ENCODE data around the gene SLC24A3.

Gene SLC24A3

DNA sequence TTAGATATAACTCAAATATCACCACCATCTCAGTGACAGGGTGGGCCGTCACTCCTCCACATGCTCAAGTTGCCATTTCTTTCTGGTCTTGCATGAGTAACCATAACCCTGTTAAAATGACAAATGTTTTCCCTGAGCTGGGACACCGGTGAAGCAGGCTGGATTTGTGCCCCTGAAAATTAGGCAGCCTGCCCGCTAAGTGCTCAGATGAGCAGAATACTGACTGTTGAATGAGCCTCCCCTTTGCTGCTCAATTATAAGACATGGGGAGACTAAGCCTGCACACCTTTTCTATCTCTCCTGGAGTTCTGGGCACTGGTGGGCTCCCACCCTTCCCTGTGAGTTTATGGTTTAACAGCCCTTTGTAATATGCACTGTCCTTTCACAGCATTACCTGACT, 161.8 kb downstream of the SLC24A3 start:
- DNase-seq (ENCODE audit: low spot score in 2 of 2) (no peak), ATAC-seq (ENCODE audit: low read depth) (no peak)
- Mint-ChIP-seq H3K4me3 (no peak overlapping the region), H3K9me3 (no peaks in the 10 kb centered on the region), H3K27me3 (no peaks in the 10 kb centered on the region), H3K36me3 (no peaks in the 10 kb centered on the region), H3K4me1 (no peaks in the 10 kb centered on the region), H3K27ac (no peak overlapping the region)

DNA sequence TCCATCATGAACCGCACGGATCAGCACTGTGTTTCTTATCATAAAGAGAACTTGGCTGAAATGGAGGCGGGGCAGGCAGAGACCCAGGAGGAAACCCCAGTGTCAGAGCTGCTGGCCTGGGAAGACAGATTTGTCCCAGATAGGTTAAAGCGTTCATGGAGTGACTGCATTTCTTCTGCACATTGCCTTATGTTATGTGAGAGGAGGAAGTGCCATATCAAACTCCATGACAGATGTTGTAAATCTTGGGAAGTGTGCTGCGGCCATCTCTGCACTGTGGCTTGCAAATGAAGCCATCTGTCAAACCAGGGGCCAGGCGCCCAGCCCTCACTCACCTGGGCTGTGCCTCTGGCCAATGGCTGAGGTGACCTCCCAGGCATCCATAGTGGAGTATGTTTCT, 163.0 kb downstream of the SLC24A3 start:
- ATAC-seq (ENCODE audit: low read depth): no peak
- no peak for DNase-seq (ENCODE audit: low spot score in 2 of 2)
- Mint-ChIP-seq H3K4me3 (no peak overlapping the region), H3K27ac (no peak overlapping the region), H3K36me3 (no peaks in the 10 kb centered on the region), H3K9me3 (peaks cover 2% of the 10 kb centered on the region), H3K4me1 (no peaks in the 10 kb centered on the region), H3K27me3 (no peaks in the 10 kb centered on the region)

DNA sequence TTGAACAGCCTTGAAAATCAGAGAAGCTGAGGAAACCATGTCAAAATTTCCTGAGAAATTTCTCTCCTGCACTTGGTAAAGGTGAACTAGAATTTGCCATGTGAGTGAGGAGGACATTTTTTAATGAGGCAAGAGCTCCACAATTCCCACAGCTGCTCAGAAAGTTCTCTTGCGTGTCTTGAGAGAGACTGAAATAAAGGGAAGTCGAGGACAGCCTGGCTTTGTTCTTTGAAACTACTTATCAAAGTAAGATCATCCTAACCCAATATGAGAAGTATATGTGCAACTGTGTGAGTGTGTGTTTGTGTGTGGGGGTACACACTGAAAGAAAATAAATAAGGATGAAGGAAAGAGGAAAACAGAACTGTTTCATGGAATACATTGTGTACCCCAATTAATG, 163.4 kb downstream of the SLC24A3 start:
- H3K27ac Mint-ChIP-seq: no peak overlapping the region
- H3K4me1 Mint-ChIP-seq: no peaks in the 10 kb centered on the region
- H3K4me3 Mint-ChIP-seq: no peak overlapping the region
- H3K36me3 Mint-ChIP-seq: no peaks in the 10 kb centered on the region
- ATAC-seq (ENCODE audit: low read depth) (no peak), DNase-seq (ENCODE audit: low spot score in 2 of 2) (no peak)
- no peaks in the 10 kb centered on the region for H3K27me3 Mint-ChIP-seq
- peaks cover 2% of the 10 kb centered on the region for H3K9me3 Mint-ChIP-seq

DNA sequence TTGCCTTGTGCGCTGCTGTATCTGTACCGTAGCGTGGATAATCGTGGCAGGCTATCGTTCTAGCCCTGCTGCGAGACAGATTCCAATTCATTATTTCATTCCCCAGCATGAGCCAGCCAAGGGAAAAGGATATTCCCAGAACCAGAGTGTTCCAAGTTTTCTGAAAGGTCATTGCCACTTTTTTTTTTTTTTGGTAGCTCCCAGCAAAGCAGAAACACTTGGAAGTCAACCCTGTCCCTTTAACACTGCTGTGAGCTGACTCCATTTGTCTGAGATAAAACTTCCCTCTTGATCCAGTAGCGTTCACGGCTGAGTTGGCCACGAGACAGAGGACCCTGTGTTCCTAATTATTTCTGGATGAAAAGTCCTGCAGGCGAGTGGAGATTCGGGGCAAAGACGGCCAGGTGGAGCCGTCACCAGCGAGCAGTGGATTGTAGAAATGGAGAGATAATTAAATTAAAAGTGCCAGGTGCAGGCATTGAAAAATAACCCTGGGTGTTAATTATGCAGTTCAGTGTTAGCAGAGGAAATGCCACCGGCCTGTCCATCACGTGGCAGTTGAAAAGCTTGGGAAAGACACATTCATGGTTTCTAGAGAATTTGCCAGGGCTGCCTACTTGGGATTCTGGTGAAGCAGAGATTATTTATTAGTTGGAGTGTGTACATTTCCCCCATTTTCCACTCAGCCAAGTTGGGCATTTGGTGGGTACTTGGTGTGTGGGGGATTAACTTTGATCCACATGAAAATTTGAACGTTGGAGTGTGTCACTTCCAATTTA, 164.2 kb downstream of the SLC24A3 start:
- no peak overlapping the region for H3K27ac Mint-ChIP-seq
- H3K4me3 Mint-ChIP-seq: no peak overlapping the region
- no peaks in the 10 kb centered on the region for H3K36me3 Mint-ChIP-seq
- no peak for ATAC-seq (ENCODE audit: low read depth)
- no peak for DNase-seq (ENCODE audit: low spot score in 2 of 2)
- H3K27me3 Mint-ChIP-seq: no peaks in the 10 kb centered on the region
- peaks cover 2% of the 10 kb centered on the region for H3K9me3 Mint-ChIP-seq
- no peaks in the 10 kb centered on the region for H3K4me1 Mint-ChIP-seq

DNA sequence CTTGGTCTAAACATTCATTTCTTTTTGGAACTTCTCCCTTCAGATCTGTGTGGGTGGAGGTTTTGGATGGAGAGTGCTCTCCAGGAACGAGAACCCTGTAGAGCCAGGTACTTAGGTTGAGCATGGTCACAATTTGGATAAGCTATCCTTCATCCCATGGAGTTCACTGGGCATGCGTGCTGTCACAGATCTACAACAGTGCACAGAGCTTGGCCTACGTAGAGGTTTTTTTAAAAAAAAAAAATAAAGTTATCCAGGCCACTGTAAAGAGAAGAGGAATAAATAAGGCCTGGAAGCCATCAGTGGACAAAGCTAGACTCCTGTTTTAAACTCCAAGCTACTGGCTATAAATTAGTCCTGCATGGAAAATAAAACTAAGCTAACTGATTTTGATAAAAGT, 165.6 kb downstream of the SLC24A3 start:
- Mint-ChIP-seq H3K9me3 (peaks cover 2% of the 10 kb centered on the region), H3K27ac (no peak overlapping the region), H3K4me1 (no peaks in the 10 kb centered on the region), H3K27me3 (no peaks in the 10 kb centered on the region), H3K36me3 (no peaks in the 10 kb centered on the region), H3K4me3 (no peak overlapping the region)
- ATAC-seq (ENCODE audit: low read depth): no peak
- DNase-seq (ENCODE audit: low spot score in 2 of 2): no peak

DNA sequence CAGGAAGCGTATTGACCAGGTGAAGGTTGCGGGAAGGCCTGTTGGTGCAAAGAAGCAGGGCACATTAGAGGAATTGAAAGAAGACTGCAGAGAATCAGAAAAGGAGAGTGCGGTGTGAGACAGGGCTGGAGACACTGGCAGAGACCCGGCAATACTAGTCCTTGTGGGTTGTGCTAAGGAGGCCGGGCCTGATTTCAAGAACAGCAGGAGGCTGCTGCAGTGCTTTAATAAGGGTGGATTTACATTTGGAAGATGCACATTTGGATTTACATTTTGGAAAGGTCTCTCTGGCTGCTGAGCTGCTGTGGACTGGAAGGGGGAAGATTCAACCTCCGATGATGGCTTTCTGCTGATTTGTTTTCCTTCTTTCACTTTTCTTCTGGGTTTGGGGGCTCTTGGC, 167.8 kb downstream of the SLC24A3 start:
- Mint-ChIP-seq H3K27ac (no peak overlapping the region), H3K27me3 (no peaks in the 10 kb centered on the region), H3K36me3 (no peaks in the 10 kb centered on the region), H3K9me3 (peaks cover 2% of the 10 kb centered on the region), H3K4me3 (no peak overlapping the region), H3K4me1 (no peaks in the 10 kb centered on the region)
- DNase-seq (ENCODE audit: low spot score in 2 of 2) (no peak), ATAC-seq (ENCODE audit: low read depth) (no peak)

DNA sequence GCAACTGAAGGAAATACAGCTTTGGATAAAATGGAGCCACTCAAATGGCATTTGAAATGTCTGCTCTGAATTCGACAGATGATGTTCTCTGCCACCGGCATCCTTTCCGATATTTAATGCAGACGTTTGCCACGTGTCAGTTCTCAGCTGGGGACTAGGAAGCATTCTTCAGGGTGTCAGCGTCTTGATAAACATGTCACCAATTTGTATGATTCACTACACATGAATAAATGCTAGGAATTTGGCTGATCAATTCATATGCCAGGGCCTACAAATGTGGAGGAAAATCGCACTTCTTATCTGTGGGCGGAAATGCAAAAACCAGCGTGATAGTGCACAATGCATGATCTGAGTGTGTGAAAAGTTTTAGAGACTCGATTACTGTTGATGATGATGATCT, 169.5 kb downstream of the SLC24A3 start:
- ATAC-seq (ENCODE audit: low read depth): no peak
- Mint-ChIP-seq H3K36me3 (no peaks in the 10 kb centered on the region), H3K4me3 (no peak overlapping the region), H3K4me1 (no peaks in the 10 kb centered on the region), H3K9me3 (peaks cover 2% of the 10 kb centered on the region), H3K27me3 (no peaks in the 10 kb centered on the region), H3K27ac (no peak overlapping the region)
- no peak for DNase-seq (ENCODE audit: low spot score in 2 of 2)

DNA sequence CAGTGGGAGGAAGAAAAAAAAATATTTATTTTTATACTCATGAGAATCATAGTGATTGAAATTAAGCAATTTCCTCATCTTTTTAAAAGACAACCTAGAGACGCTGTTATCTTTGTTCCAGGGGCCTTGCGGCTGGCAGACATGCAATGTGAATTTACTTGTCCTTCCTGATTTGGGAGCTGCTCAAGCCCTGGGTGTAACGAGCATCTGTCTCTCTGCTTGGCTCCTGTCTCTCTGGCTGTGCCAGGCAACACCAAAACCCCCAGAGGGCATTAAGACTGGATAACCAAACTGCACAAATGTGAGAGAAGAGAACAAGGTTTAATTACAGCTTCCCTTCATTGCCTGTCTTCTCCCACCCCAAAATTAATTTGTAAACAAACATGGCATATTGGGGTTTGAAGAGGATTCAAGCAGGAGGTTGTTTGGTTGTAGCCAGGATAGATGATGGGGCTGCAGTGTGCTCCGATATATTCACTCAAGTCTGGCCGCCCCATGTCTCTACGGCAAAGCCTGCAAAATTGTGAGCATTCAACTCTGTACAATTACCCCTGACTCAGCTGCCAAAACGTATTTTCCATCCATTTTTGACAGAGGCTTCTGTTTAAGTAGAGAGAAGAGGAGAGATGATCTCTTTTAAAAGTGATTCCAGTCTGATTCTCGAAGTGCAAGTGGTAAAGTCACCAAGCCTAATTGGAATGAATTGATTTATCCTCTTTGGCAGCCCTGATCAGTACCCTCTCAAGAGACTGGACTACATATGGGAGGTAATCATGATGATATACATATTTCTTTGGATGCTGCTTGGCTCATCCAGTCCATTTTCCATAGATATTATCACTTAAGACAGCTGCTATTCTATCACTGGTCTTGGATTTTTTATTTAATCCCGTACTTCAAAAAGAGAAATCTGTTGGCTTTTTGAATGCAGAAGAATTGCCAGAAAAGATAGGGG, 170.2 kb downstream of the SLC24A3 start:
- Mint-ChIP-seq H3K36me3 (no peaks in the 10 kb centered on the region), H3K27ac (no peak overlapping the region), H3K4me3 (no peak overlapping the region), H3K4me1 (no peaks in the 10 kb centered on the region), H3K9me3 (peaks cover 2% of the 10 kb centered on the region), H3K27me3 (no peaks in the 10 kb centered on the region)
- ATAC-seq (ENCODE audit: low read depth) (no peak), DNase-seq (ENCODE audit: low spot score in 2 of 2) (no peak)

DNA sequence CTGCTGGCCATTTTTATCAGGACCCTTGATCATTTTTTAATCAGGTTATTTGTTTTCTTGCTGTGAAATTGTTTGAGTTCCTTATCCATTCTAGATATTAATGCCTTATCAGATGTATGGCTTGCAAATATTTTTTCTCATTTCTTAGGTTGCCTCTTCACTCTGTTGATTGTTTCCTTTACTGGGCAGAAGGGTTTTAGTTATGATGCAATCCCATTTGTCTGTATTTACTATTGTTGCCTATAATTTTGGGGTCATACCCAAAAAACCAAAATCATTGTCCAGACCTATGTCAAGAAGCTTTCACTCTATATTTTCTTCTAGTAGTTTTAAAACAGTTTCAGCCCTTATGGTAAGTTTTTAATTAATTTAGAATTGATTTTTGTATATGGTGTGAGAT, 172.5 kb downstream of the SLC24A3 start:
- H3K9me3 Mint-ChIP-seq: peaks cover 11% of the 10 kb centered on the region
- DNase-seq (ENCODE audit: low spot score in 2 of 2) (no peak), ATAC-seq (ENCODE audit: low read depth) (no peak)
- peaks cover 3% of the 10 kb centered on the region for H3K36me3 Mint-ChIP-seq
- H3K4me1 Mint-ChIP-seq: no peaks in the 10 kb centered on the region
- H3K27me3 Mint-ChIP-seq: peaks cover 3% of the 10 kb centered on the region
- H3K27ac Mint-ChIP-seq: no peak overlapping the region
- H3K4me3 Mint-ChIP-seq: no peak overlapping the region

DNA sequence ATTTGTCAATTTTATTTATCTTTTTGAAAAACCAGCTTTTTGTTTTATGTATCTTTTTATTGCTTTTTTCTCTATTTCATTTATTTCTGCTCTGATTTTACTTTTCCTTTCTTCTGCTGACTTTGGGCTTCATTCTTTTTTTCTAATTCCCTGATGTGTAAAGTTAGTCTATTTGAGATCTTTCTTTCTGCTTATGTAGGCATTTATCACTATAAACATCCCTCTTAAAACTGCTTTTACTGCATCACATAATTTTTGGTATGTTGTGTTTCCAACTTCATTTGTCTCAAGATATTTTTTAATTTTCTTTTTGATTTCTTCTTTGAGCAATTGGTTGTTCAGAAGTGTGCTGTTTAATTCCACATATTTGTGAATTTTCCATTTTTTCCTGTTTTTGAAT, 174.8 kb downstream of the SLC24A3 start:
- peaks cover 10% of the 10 kb centered on the region for H3K9me3 Mint-ChIP-seq

DNA sequence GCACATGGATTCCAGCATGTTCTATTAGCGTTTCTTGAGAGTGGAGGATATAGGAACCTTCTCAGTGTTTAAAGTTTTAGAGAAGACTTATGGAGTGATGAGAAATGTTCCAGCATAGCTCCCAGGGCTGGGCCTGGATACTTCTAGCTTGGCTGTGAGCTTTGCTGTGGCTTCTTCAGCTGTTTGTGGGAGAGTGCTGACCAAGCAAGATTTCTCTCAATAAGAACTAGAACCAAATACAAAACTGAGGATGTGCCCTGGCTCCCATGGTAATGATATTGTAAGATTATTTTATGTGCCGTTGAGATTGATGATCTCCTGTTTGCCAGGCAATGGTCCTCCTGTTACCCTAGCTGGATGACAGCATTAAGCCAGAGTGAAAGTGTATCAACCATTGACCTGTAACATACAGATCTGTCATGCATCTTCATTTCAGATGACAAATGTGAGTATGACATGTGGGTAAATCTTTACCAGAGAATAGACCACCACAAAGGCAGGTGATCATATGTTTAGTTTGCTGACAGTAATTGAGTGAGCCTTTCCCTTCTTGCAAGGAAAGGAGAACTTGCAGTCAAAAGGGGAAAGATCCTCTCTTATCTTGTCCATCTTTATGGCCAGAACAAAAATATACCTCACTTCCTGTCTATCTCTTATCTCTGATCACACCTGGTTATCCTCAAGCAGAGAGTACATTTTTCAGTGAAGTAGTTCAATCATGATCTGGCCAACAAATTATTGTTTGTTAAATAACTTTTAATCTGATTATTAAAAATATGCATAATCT, 180.1 kb downstream of the SLC24A3 start:
- no peak for DNase-seq (ENCODE audit: low spot score in 2 of 2)
- Mint-ChIP-seq H3K4me3 (no peak overlapping the region), H3K27ac (no peak overlapping the region), H3K36me3 (peaks cover 3% of the 10 kb centered on the region), H3K27me3 (peaks cover 3% of the 10 kb centered on the region), H3K9me3 (peaks cover 14% of the 10 kb centered on the region), H3K4me1 (no peaks in the 10 kb centered on the region)
- no peak for ATAC-seq (ENCODE audit: low read depth)

More for the DNA sequence above, 174.8 kb downstream of the SLC24A3 start:
- H3K4me3 Mint-ChIP-seq: no peak overlapping the region
- peaks cover 3% of the 10 kb centered on the region for H3K27me3 Mint-ChIP-seq
- H3K36me3 Mint-ChIP-seq: peaks cover 3% of the 10 kb centered on the region
- H3K27ac Mint-ChIP-seq: no peak overlapping the region
- no peaks in the 10 kb centered on the region for H3K4me1 Mint-ChIP-seq
- DNase-seq (ENCODE audit: low spot score in 2 of 2): no peak
- no peak for ATAC-seq (ENCODE audit: low read depth)

DNA sequence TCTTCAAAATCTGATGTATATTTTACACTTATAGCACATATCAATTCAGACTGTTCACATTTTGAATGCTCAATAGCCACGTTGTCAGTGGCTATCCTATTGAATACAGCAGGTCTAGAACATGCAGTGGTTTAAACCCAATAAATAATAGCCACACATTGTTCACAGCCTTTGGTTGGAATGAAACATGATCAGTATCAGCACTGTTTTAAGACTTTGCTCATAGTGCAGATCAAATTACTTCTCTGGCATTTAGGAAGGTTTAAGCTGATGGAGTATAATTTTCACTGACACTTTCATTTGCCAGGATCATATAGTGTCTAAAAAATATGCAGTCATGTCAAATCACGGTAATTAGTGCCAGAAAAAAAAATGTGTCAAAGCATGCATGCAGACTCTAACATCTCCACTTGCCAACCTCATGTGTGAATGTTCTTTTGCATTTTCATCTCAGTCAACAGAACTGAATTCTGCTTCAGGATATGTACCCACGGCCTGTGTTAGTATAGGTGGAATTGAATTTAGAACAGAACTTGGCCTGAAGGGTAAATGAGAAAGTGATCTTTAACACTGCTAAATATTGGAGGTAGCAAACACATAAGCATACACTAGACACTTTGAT, 184.1 kb downstream of the SLC24A3 start:
- Mint-ChIP-seq H3K4me1 (no peaks in the 10 kb centered on the region), H3K36me3 (no peaks in the 10 kb centered on the region), H3K27ac (no peak overlapping the region), H3K4me3 (no peak overlapping the region), H3K9me3 (peaks cover 16% of the 10 kb centered on the region), H3K27me3 (no peaks in the 10 kb centered on the region)
- DNase-seq (ENCODE audit: low spot score in 2 of 2) (no peak), ATAC-seq (ENCODE audit: low read depth) (no peak)

DNA sequence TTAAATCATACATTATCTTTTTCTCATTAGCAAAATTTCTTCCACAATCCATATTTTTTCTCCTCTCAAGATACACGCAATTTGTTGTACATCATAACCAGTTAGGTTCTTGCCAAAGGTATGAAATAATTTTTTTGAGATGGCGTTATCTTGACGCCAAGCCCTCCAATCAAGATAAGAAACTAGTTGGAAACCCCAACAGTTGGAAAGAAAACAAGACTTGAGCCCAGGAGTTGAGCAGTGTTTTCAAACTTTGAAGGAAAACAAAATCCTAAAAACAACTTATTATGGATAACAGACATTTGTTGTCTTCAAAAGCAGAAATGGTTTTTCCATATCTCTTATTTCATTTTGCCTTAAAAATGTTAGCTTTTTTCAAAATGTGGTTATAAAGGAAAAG, 184.8 kb downstream of the SLC24A3 start:
- no peak for DNase-seq (ENCODE audit: low spot score in 2 of 2)
- no peaks in the 10 kb centered on the region for H3K27me3 Mint-ChIP-seq

More for the DNA sequence above, 184.8 kb downstream of the SLC24A3 start:
- no peak for ATAC-seq (ENCODE audit: low read depth)
- Mint-ChIP-seq H3K36me3 (no peaks in the 10 kb centered on the region), H3K4me1 (no peaks in the 10 kb centered on the region), H3K9me3 (peaks cover 16% of the 10 kb centered on the region), H3K4me3 (no peak overlapping the region), H3K27ac (no peak overlapping the region)
